ENCODE measurements around the gene SCYGR1.

DNA sequence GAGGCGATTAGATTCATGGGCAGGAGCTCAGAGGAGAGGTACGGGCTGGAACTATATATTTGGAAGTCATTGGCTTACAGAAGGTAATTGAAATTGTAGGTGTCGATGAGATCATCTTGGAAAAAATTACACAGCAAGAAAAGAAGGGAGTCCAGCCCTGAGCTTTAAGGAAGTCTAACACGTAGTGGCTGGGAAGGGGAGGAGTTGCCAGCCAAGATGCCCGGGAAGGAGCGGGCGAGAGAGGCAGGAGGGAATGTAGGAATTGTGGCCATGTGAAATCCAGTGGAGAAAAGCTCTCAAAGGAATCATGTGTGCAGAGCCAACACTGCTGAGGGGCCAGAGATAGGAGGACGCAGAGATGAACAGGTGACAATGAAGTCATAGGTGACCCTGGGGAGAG, 25.6 kb upstream of the SCYGR1 start:
- no peak for TF ChIP-seq EZH2 (IDR thresholded peaks at IDR 0.05; ENCODE audit: low read length)
- TF ChIP-seq, protein P1, sequence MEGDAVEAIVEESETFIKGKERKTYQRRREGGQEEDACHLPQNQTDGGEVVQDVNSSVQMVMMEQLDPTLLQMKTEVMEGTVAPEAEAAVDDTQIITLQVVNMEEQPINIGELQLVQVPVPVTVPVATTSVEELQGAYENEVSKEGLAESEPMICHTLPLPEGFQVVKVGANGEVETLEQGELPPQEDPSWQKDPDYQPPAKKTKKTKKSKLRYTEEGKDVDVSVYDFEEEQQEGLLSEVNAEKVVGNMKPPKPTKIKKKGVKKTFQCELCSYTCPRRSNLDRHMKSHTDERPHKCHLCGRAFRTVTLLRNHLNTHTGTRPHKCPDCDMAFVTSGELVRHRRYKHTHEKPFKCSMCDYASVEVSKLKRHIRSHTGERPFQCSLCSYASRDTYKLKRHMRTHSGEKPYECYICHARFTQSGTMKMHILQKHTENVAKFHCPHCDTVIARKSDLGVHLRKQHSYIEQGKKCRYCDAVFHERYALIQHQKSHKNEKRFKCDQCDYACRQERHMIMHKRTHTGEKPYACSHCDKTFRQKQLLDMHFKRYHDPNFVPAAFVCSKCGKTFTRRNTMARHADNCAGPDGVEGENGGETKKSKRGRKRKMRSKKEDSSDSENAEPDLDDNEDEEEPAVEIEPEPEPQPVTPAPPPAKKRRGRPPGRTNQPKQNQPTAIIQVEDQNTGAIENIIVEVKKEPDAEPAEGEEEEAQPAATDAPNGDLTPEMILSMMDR (optimal IDR thresholded peaks at IDR 0.05 in 1 of 3, IDR thresholded peaks at IDR 0.05 in 1 of 3, conservative IDR thresholded peaks at IDR 0.05 in 1 of 3; ENCODE audit: extremely low read depth in 1 of 3, insufficient read depth in 2 of 3, low read length in 3 of 3) = no peak

Data from keratinocyte (primary cell).